Duodenal mucosa (tissue), 2 donors: Measurements from ENCODE around the gene MTHFS.

Experiments used
- H3K27ac ChIP-seq: one replicate; pipeline ENCODE4 v1.7.0; 2013; ENCODE audit warnings: low read depth, low read length
- H3K27me3 ChIP-seq, 2 donors: one replicate each; pipeline ENCODE4 v1.7.0; 2013; ENCODE audit warnings: low read length in 2 of 2, control low read depth in 1 of 2; ENCODE audit not compliant: insufficient read depth in 2 of 2, control insufficient read depth in 1 of 2
- H3K36me3 ChIP-seq, 2 donors: one replicate each; pipeline ENCODE4 v1.7.0; 2013; ENCODE audit warnings: low read length in 2 of 2, control low read depth in 1 of 2; ENCODE audit not compliant: insufficient read depth in 2 of 2, control insufficient read depth in 1 of 2
- H3K4me1 ChIP-seq, 2 donors: one replicate each; pipeline ENCODE4 v1.7.0; 2013; ENCODE audit warnings: low read length in 2 of 2, control low read depth in 1 of 2; ENCODE audit not compliant: insufficient read depth in 2 of 2, control insufficient read depth in 1 of 2
- H3K4me3 ChIP-seq, 2 donors: one replicate each; pipeline ENCODE4 v1.7.0; 2013; ENCODE audit warnings: low read length in 2 of 2, low read depth in 1 of 2
- H3K9ac ChIP-seq, 2 donors: one replicate each; pipeline ENCODE4 v1.7.0; 2013; ENCODE audit warnings: low read length in 2 of 2, low read depth in 1 of 2
- H3K9me3 ChIP-seq, 2 donors: one replicate each; pipeline ENCODE4 v1.7.0; 2013; ENCODE audit warnings: low read length in 2 of 2, control low read depth in 1 of 2; ENCODE audit not compliant: control insufficient read depth in 1 of 2

MTHFS gene

GRCh38 chr15:79853492-79854328 is 43.1 kb downstream of the MTHFS start:
- H3K27ac ChIP-seq, result no peak overlapping the region
- peaks cover 6 to 22% of the 10 kb centered on the region in 2 donors for H3K36me3 ChIP-seq
- peaks cover 0 to 11% of the 10 kb centered on the region in 2 donors for H3K4me1 ChIP-seq
- no peak overlapping the region for H3K4me3 ChIP-seq
- no peaks in the 10 kb centered on the region for H3K9me3 ChIP-seq
- no peaks in the 10 kb centered on the region for H3K27me3 ChIP-seq
- H3K9ac ChIP-seq, result no peak overlapping the region

DNA sequence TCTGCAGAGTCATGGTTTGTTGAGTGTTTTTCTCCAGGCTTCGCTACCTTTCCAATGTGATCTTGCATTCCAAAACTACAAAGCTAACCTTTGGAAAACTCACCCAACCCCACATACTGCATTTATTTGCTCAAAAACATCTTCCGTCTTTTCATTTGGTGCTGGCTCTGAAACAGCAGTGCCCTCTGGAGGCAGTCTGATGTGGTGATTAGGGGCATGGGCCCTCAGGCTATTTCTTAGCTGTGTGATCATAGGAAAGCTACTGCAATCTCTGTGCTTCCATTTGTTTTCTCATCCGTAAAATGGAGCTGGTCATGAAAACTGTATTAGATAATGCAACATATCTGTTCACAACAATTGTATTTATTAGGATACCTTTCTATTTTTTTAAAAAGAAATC is 47.0 kb downstream of the MTHFS start:
- H3K9me3 ChIP-seq, result no peaks in the 10 kb centered on the region
- peaks cover 11 to 35% of the 10 kb centered on the region in 2 donors for H3K36me3 ChIP-seq
- no peak overlapping the region for H3K27ac ChIP-seq
- peaks cover 0 to 6% of the 10 kb centered on the region in 2 donors for H3K4me1 ChIP-seq
- no peaks in the 10 kb centered on the region for H3K27me3 ChIP-seq
- no peak overlapping the region for H3K9ac ChIP-seq
- H3K4me3 ChIP-seq, result no peak overlapping the region

DNA sequence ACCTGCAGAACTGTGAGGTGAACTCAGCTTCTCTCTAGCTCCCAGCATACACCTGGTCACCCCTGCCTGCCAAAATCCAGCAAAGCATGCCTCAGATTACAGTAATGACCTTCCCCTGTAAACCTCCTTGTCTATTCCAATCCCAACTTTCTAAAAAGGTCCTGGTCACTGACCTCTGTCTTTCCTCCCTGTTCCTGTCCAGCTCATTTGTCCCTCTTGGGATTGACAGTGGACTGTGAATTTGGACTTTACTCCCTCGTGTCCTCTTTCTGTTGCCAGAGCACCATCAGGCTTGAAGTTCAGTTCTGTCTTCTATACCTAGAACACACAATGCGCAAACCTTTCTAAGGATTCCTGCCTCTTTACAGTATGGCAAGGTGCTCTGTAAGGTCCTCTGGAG is 50.3 kb downstream of the MTHFS start:
- no peaks in the 10 kb centered on the region for H3K27me3 ChIP-seq
- H3K9me3 ChIP-seq, result no peaks in the 10 kb centered on the region
- no peak overlapping the region for H3K4me3 ChIP-seq
- H3K36me3 ChIP-seq, result peaks cover 10 to 47% of the 10 kb centered on the region in 2 donors
- H3K9ac ChIP-seq, result no peak overlapping the region
- no peak overlapping the region for H3K27ac ChIP-seq
- H3K4me1 ChIP-seq, result no peaks in the 10 kb centered on the region

DNA sequence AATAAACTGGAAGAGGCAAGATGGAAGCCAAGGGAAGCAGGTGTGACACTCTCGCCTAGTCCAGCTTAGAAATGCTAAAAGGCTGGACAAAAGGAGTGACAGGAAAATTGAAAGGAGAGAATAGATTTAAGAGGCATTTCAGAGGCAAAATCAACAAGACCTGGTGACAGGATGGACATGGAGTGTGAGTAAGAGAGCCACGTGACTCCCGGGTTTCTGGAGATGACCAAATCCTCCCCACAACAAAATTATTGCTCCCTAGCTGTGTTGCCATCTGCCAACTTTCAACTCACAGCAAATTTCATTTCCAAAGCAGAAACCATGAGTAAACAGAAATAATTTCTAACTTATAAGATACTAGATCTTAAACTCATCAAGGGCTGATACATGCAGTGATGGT is 52.6 kb downstream of the MTHFS start:
- Histone ChIP-seq H3K36me3 (peaks cover 13 to 33% of the 10 kb centered on the region in 2 donors), H3K27ac (no peak overlapping the region), H3K4me1 (no peaks in the 10 kb centered on the region), H3K4me3 (no peak overlapping the region), H3K27me3 (no peaks in the 10 kb centered on the region), H3K9ac (no peak overlapping the region), H3K9me3 (no peaks in the 10 kb centered on the region)

- Histone ChIP-seq H3K4me1 (no peaks in the 10 kb centered on the region), H3K27me3 (no peaks in the 10 kb centered on the region), H3K9ac (no peak overlapping the region), H3K27ac (no peak overlapping the region), H3K4me3 (no peak overlapping the region), H3K36me3 (peaks cover 3 to 22% of the 10 kb centered on the region in 2 donors), H3K9me3 (no peaks in the 10 kb centered on the region)
Measured at GRCh38 chr15:79837846-79838245, 59.0 kb downstream of the MTHFS start.

GRCh38 chr15:79834495-79834894 is 62.3 kb downstream of the MTHFS start:
- Histone ChIP-seq H3K27ac (no peak overlapping the region), H3K9ac (no peak overlapping the region), H3K27me3 (no peaks in the 10 kb centered on the region), H3K9me3 (no peaks in the 10 kb centered on the region), H3K36me3 (peaks cover 2 to 21% of the 10 kb centered on the region in 2 donors), H3K4me1 (no peaks in the 10 kb centered on the region), H3K4me3 (no peak overlapping the region)

DNA sequence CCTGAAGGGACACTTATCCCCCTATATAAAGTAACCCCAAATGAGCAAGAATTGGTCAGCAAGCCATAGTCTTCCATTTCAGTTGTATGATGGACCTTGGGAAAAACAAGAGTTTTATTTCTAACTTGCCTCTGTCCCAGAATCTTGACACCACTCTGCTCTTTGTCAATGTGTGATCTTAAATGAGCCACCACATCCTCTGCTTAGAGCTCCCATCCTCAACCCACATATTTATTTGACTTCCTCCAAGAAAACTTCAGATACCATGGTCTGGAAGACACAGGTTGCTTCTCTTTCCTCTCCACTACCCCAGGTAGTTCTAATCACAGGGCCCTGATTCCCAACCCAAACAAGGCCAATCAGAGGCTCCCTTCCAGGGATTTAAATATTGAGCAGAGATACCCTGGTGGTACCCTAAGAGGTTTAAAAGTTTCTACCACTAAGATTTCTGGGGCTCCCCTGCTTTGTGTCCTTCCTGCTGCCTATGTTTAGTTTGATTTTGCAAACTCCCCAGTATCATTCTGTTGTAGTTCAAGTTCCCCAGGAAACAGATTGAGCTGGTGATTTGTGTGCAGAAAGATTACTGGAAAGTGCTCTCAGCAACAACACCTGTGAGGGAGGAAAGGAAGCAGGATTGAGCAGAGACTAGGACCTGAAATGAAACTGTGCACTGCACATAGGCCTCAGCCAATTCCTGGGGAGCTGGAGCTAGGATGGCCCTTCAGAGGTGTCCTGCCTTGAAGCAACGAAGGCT is 64.3 kb downstream of the MTHFS start:
- H3K27me3 ChIP-seq, result no peaks in the 10 kb centered on the region
- no peak overlapping the region for H3K27ac ChIP-seq
- no peak overlapping the region for H3K4me3 ChIP-seq
- H3K9ac ChIP-seq, result no peak overlapping the region
- H3K36me3 ChIP-seq, result peaks cover 0 to 11% of the 10 kb centered on the region in 2 donors
- H3K9me3 ChIP-seq, result no peaks in the 10 kb centered on the region
- no peaks in the 10 kb centered on the region for H3K4me1 ChIP-seq

GRCh38 chr15:79831604-79832003 is 65.2 kb downstream of the MTHFS start:
- Histone ChIP-seq H3K4me3 (no peak overlapping the region), H3K9ac (no peak overlapping the region), H3K27me3 (no peaks in the 10 kb centered on the region), H3K9me3 (no peaks in the 10 kb centered on the region), H3K27ac (no peak overlapping the region), H3K36me3 (peaks cover 0 to 11% of the 10 kb centered on the region in 2 donors), H3K4me1 (no peaks in the 10 kb centered on the region)

DNA sequence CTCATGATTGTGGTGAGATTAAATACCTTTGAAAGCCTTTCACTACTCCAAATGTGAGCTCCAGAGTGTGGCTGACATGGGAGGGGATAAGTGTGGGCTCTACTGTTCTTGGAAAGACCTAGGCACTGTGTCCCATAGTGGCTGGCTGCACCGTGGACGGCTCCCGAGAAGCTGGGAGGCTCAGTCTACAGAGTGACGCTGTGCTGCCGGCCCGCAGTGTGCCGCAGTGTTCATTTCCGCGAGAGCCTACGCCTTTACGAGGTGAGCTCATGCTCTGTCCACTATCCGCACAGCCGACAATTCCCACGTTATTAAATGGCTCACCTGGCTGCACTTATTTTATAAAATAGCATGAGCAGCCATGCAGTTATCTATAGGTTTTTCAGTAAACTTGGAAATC is 66.9 kb downstream of the MTHFS start:
- no peaks in the 10 kb centered on the region for H3K4me1 ChIP-seq
- H3K27me3 ChIP-seq, result no peaks in the 10 kb centered on the region
- no peaks in the 10 kb centered on the region for H3K9me3 ChIP-seq
- peaks cover 0 to 4% of the 10 kb centered on the region in 2 donors for H3K36me3 ChIP-seq
- no peak overlapping the region for H3K27ac ChIP-seq
- H3K4me3 ChIP-seq, result no peak overlapping the region
- no peak overlapping the region for H3K9ac ChIP-seq

DNA sequence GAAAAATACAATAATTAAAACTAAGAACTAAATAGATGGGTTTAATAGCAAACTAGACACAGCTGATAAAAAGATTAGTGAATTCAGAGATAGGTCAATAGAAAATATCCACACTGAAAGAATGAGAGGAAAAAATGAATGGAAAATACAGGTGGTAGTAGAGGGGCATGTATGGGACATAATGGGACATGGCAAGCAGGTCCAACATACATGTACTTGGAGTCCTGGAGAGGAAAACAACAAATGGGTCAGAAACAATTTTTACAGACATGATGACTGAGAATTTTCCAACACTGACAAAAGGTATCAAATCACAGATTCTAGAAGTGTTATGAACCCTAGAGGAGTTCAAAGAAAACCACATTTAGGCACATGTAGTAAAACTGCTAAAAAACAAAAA is 68.4 kb downstream of the MTHFS start:
- Histone ChIP-seq H3K9ac (no peak overlapping the region), H3K27me3 (no peaks in the 10 kb centered on the region), H3K4me3 (no peak overlapping the region), H3K9me3 (no peaks in the 10 kb centered on the region), H3K27ac (no peak overlapping the region), H3K4me1 (no peaks in the 10 kb centered on the region), H3K36me3 (no peaks in the 10 kb centered on the region)
